ENCODE data around the gene EHBP1. TPM values are rescaled to one million over a fixed set of nuclear protein-coding genes. Genes with fewer than 3 reads are reported as not detected.
A peak's percentile ranks its signal among the peaks of the same experiment; 100 is the strongest.

EHBP1 gene
- total RNA-seq, 2 donors from 2014 or later = 22.4 to 22.9 TPM

GRCh38 chr2:63056107-63057050 is 350.9 kb downstream of the EHBP1 start:
- no peak for TF ChIP-seq CTCF (IDR thresholded peaks at IDR 0.05)
- DNase-seq (ENCODE audit: low spot score) = no peak
- peaks cover 0 to 55% of the 10 kb centered on the region in 2 donors for H3K4me1 ChIP-seq
- no peaks in the 10 kb centered on the region for H3K36me3 ChIP-seq
- no peak overlapping the region for H3K27ac ChIP-seq
- peaks cover 0 to 6% of the 10 kb centered on the region in 2 donors for H3K9me3 ChIP-seq
- peaks cover 75 to 85% of the 10 kb centered on the region in 2 donors for H3K27me3 ChIP-seq
- H3K4me3 ChIP-seq = peak overlapping the region in 1 of 2 donors; percentile 6

- no peak for TF ChIP-seq CTCF (IDR thresholded peaks at IDR 0.05)
- Histone ChIP-seq H3K36me3 (no peaks in the 10 kb centered on the region), H3K27me3 (peaks cover 78 to 79% of the 10 kb centered on the region in 2 donors), H3K4me1 (peaks cover 0 to 55% of the 10 kb centered on the region in 2 donors), H3K4me3 (no peak overlapping the region), H3K9me3 (peaks cover 0 to 6% of the 10 kb centered on the region in 2 donors), H3K27ac (no peak overlapping the region)
- no peak for DNase-seq (ENCODE audit: low spot score)
Measured at GRCh38 chr2:63057249-63058143, 352.0 kb downstream of the EHBP1 start.

GRCh38 chr2:63058144-63058920 is 352.8 kb downstream of the EHBP1 start:
- Histone ChIP-seq H3K27ac (no peak overlapping the region), H3K27me3 (peaks cover 78 to 83% of the 10 kb centered on the region in 2 donors), H3K4me3 (peak overlapping the region in 1 of 2 donors; percentile 19), H3K9me3 (peaks cover 0 to 3% of the 10 kb centered on the region in 2 donors), H3K4me1 (peaks cover 0 to 55% of the 10 kb centered on the region in 2 donors), H3K36me3 (no peaks in the 10 kb centered on the region)
- TF ChIP-seq CTCF (IDR thresholded peaks at IDR 0.05) = no peak
- DNase-seq (ENCODE audit: low spot score) = no peak

GRCh38 chr2:63058921-63059792 is 353.6 kb downstream of the EHBP1 start:
- no peak for TF ChIP-seq CTCF (IDR thresholded peaks at IDR 0.05)
- H3K9me3 ChIP-seq = peaks cover 0 to 3% of the 10 kb centered on the region in 2 donors
- H3K4me3 ChIP-seq = peak overlapping the region in 1 of 2 donors; percentile 19
- H3K27ac ChIP-seq = no peak overlapping the region
- peaks cover 73 to 81% of the 10 kb centered on the region in 2 donors for H3K27me3 ChIP-seq
- H3K4me1 ChIP-seq = peaks cover 0 to 50% of the 10 kb centered on the region in 2 donors
- DNase-seq (ENCODE audit: low spot score) = no peak
- no peaks in the 10 kb centered on the region for H3K36me3 ChIP-seq

Measured in right atrium auricular region (tissue), 2 donors.